SU-DHL-6 (cell line): Measurements from ENCODE around the gene TDRKH.

Experiments
- H2AFZ ChIP-seq: fragments of 200-600 bp; sonication (generic); 2 replicates; pipeline ENCODE4 v1.6.1; 2014; ENCODE audit warnings: low read depth, mild to moderate bottlenecking, moderate library complexity, mixed read lengths, antibody characterized with exemption, low read length; ENCODE audit not compliant: severe bottlenecking
- H3F3A ChIP-seq: fragments of 200-600 bp; shearing (Covaris generic); 2 replicates; pipeline ENCODE4 v1.6.0; 2016; ENCODE audit warnings: antibody characterized with exemption, mild to moderate bottlenecking; ENCODE audit not compliant: insufficient read depth
- H3K27ac ChIP-seq: fragments of 200-600 bp; sonication (generic); 2 replicates; pipeline ENCODE4 v1.5.1; 2016; ENCODE audit warnings: low read depth, mild to moderate bottlenecking, low read length, moderate library complexity, mixed read lengths
- H3K27me3 ChIP-seq: fragments of 200-600 bp; sonication (generic), shearing (Covaris generic); 2 replicates; pipeline ENCODE4 v1.6.0; 2014; ENCODE audit warnings: mild to moderate bottlenecking, low read length
- H3K36me3 ChIP-seq: fragments of 200-600 bp; sonication (generic); 2 replicates; pipeline ENCODE4 v1.6.1; 2014; ENCODE audit warnings: mild to moderate bottlenecking, low read length, mixed read lengths
- H3K4me2 ChIP-seq: fragments of 300-600, 200-600 bp; shearing (Covaris generic), sonication (generic); 2 replicates; pipeline ENCODE4 v1.6.0; 2014; ENCODE audit warnings: low read length, low read depth, mild to moderate bottlenecking; ENCODE audit not compliant: poor library complexity, severe bottlenecking
- H3K4me3 ChIP-seq: fragments of 200-600 bp; sonication (generic); 2 replicates; pipeline ENCODE4 v1.5.1; 2014; ENCODE audit warnings: antibody characterized with exemption, low read length, mild to moderate bottlenecking, mixed read lengths; ENCODE audit not compliant: insufficient read depth, poor library complexity, severe bottlenecking
- H3K79me2 ChIP-seq: fragments of 200-600 bp; sonication (generic); 2 replicates; pipeline ENCODE4 v1.6.1; 2014; ENCODE audit warnings: mild to moderate bottlenecking, low read length, moderate library complexity; ENCODE audit not compliant: insufficient read depth
- H3K9ac ChIP-seq: fragments of 200-600 bp; sonication (generic); 2 replicates; pipeline ENCODE4 v1.7.0; 2014; ENCODE audit warnings: mild to moderate bottlenecking, low read length
- H3K9me2 ChIP-seq: fragments of 200-600 bp; sonication (generic); replicated peaks from 2 replicates; pipeline ENCODE4 v1.6.1; 2014; ENCODE audit warnings: low read length; ENCODE audit not compliant: insufficient read depth
- H3K9me3 ChIP-seq: fragments of 200-600 bp; sonication (generic); 2 replicates; pipeline ENCODE4 v1.6.1; 2014; ENCODE audit warnings: low read length, mixed read lengths; ENCODE audit not compliant: insufficient read depth
- H4K20me1 ChIP-seq: fragments of 200-600 bp; sonication (generic); 2 replicates; pipeline ENCODE4 v1.6.1; 2014; ENCODE audit warnings: low read depth, mild to moderate bottlenecking, antibody characterized with exemption, low read length, moderate library complexity, mixed read lengths
- EZH2phosphoT487 ChIP-seq: fragments of 200-600 bp; sonication (generic), shearing (Covaris generic); conservative IDR thresholded peaks from 2 replicates; pipeline ENCODE4 v1.6.1; 2018; ENCODE audit warnings: mild to moderate bottlenecking, antibody characterized with exemption, low read length, moderate library complexity, mixed read lengths
- TF ChIP-seq, protein P1 (sequence below): fragments of 200-600 bp; sonication (generic); IDR thresholded peaks from one replicate; pipeline ENCODE4 v1.5.1; 2017; ENCODE audit warnings: antibody characterized with exemption, mild to moderate bottlenecking, low read length, moderate library complexity; ENCODE audit not compliant: insufficient read depth, poor library complexity, severe bottlenecking

The TDRKH gene

GRCh38 chr1:151759241-151759640 is 31.1 kb downstream of the TDRKH start:
- Histone ChIP-seq H3K27ac (no peak overlapping the region), H3K4me3 (no peak overlapping the region), H3K79me2 (no peaks in the 10 kb centered on the region), H3K36me3 (peaks cover 6% of the 10 kb centered on the region), H2AFZ (no peak overlapping the region), H3F3A (peaks cover 3% of the 10 kb centered on the region; the same call in 1 of the 2 replicates), H3K27me3 (no peaks in the 10 kb centered on the region), H3K9me2 (no peaks in the 10 kb centered on the region), H3K4me2 (no peak overlapping the region), H4K20me1 (no peaks in the 10 kb centered on the region), H3K9me3 (no peaks in the 10 kb centered on the region), H3K9ac (no peak overlapping the region)
- TF ChIP-seq EZH2phosphoT487: no peak
- TF ChIP-seq, protein P1, sequence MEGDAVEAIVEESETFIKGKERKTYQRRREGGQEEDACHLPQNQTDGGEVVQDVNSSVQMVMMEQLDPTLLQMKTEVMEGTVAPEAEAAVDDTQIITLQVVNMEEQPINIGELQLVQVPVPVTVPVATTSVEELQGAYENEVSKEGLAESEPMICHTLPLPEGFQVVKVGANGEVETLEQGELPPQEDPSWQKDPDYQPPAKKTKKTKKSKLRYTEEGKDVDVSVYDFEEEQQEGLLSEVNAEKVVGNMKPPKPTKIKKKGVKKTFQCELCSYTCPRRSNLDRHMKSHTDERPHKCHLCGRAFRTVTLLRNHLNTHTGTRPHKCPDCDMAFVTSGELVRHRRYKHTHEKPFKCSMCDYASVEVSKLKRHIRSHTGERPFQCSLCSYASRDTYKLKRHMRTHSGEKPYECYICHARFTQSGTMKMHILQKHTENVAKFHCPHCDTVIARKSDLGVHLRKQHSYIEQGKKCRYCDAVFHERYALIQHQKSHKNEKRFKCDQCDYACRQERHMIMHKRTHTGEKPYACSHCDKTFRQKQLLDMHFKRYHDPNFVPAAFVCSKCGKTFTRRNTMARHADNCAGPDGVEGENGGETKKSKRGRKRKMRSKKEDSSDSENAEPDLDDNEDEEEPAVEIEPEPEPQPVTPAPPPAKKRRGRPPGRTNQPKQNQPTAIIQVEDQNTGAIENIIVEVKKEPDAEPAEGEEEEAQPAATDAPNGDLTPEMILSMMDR: no peak

GRCh38 chr1:151756291-151756690 is 34.0 kb downstream of the TDRKH start:
- no peaks in the 10 kb centered on the region for H3F3A ChIP-seq
- H3K4me3 ChIP-seq: no peak overlapping the region
- H4K20me1 ChIP-seq: no peaks in the 10 kb centered on the region
- no peaks in the 10 kb centered on the region for H3K9me2 ChIP-seq
- no peak overlapping the region for H3K4me2 ChIP-seq
- peaks cover 6% of the 10 kb centered on the region for H3K36me3 ChIP-seq
- no peaks in the 10 kb centered on the region for H3K9me3 ChIP-seq
- H3K79me2 ChIP-seq: no peaks in the 10 kb centered on the region
- no peak overlapping the region for H3K27ac ChIP-seq
- no peak for TF ChIP-seq EZH2phosphoT487
- TF ChIP-seq, protein P1: no peak
- H3K27me3 ChIP-seq: no peaks in the 10 kb centered on the region
- no peak overlapping the region for H2AFZ ChIP-seq
- no peak overlapping the region for H3K9ac ChIP-seq

- Histone ChIP-seq H3K27me3 (no peaks in the 10 kb centered on the region), H2AFZ (no peak overlapping the region)
Measured at GRCh38 chr1:151741516-151741915, 48.8 kb downstream of the TDRKH start.

More at GRCh38 chr1:151741516-151741915, 48.8 kb downstream of the TDRKH start:
- Histone ChIP-seq H3K4me3 (no peak overlapping the region), H3F3A (no peaks in the 10 kb centered on the region), H3K4me2 (no peak overlapping the region), H3K27ac (no peak overlapping the region), H3K9ac (no peak overlapping the region), H4K20me1 (no peaks in the 10 kb centered on the region), H3K79me2 (no peaks in the 10 kb centered on the region), H3K9me3 (peaks cover 13% of the 10 kb centered on the region; the same call in 1 of the 2 replicates), H3K9me2 (no peaks in the 10 kb centered on the region), H3K36me3 (no peaks in the 10 kb centered on the region)
- TF ChIP-seq EZH2phosphoT487: no peak
- TF ChIP-seq, protein P1: no peak
